GM21825 (cell line): Measurements from ENCODE around the gene TLN1.

Source experiments
- ATAC-seq: cut with Tn5 transposase; IDR thresholded peaks from one replicate; pipeline ENCODE4 v1.9.1; 2021; ENCODE audit warnings: mild to moderate bottlenecking, moderate library complexity; ENCODE audit not compliant: unreplicated experiment

The TLN1 gene

DNA sequence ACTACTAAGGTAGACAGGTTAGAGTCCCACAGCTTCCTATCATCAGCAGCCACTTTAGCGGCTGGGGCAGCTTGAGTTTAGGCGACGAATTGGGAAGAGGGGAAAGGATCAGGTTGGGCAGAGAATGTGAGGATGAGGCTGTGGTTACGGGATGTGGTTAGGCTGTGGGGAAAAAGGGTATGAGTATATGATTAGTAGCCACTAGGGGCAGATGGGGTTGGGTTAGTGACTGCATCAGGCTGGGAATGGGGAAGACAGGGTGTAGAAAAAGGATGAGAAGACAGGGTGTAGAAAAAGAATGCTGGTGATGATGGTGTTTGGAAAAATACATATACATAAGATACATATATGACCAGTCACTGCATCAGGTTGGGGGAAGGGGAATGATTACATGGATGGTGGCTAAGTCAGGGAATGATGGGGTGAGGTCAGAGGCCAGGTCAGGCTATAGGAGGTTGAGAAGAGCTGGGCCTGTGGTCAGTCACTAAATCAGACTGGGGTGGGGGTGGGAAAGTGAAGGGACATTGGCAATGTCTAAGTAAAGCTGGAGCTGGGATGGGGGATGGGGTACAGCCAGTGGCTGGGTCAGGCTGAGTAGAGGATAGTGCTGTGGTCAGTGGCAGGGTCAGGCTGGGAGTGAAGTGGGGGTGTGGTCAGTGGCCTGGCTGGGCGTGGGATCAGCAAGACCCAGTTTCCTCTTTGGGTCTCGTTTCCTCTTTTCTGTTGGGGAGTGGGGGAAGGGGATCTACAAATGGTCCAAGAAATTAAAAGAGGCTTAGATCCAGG is 2.1 kb downstream of the TLN1 start:
- ATAC-seq, result no peak

GRCh38 chr9:35729101-35729500 is 2.9 kb downstream of the TLN1 start:
- no peak for ATAC-seq

GRCh38 chr9:35728041-35728971 is 3.7 kb downstream of the TLN1 start:
- peak; percentile 18 for ATAC-seq

DNA sequence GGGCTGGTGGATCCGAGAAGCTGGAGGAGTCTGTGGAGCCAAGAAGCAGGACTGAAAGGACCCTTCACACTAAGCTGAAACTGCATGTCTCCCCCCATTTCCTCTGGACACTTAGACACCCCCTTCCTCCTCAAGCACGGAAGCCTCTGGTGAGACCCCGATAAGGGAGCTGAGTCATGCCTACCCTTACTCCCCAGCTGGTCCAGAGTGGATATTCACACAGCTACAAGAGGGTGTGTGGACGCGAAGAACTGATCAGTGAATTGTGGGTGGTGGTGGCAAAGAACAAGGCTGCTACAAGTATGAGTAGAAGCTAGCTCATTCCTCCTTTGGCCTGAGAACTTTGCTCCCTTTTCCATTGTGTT is 4.3 kb downstream of the TLN1 start:
- no peak for ATAC-seq

DNA sequence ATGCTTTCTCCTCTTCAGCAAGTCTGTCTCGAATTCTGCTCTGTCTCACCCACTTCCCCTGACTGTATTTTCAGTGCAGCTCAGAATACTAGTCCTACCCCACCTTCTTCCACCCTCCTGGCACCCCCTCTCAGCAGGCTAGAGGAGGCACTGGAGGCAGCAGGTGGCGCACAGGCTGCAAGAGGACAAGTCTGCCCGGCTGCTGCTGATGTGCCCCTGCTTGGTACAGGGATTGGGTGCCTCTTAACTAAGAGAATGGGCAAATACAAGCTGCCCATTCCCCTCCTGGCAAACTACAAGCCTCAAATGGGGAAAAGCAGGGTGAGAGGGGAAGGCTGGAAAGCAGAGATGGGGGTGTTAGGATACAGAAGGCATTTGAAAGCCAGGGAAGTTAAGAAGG is 5.1 kb downstream of the TLN1 start:
- ATAC-seq, result peak; percentile 30

DNA sequence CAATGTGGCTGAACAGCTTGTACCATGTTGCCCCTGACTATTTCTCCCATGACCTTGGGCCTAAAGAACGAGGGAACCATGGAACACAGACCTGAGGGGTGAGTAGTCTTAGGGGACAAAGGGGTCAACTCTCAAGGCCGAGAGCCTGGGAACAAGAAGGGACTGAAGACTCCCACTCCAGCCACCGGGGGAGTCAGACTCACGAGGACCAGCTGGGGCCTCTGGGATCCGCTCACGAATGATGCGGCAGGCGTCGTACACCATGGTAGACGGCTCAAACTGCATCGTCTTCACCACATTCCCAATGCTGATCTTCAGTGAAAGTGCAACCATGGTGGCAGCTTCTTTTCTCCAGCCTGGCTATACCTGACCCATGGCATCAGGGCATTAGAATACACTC is 6.6 kb downstream of the TLN1 start:
- ATAC-seq, result no peak

DNA sequence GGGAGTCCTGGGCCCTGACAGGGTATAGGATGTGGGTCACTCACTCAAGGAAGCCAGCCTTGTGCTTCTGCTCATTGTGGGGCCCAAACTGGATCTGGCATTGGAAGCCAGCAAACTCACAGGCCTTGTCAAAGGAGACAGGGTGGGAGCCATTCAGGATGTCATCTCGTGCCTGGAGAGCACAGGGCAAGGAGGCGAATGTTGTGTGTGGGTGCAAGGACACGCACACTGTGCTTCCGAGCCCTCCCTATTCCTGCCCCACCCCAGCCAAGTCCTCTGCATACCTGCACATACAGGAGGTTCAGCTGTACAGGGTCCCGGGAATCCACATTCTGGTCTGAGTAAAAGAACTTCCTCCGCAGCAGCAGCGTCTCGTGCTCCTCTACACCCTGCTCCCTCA is 8.1 kb downstream of the TLN1 start:
- ATAC-seq, result no peak

DNA sequence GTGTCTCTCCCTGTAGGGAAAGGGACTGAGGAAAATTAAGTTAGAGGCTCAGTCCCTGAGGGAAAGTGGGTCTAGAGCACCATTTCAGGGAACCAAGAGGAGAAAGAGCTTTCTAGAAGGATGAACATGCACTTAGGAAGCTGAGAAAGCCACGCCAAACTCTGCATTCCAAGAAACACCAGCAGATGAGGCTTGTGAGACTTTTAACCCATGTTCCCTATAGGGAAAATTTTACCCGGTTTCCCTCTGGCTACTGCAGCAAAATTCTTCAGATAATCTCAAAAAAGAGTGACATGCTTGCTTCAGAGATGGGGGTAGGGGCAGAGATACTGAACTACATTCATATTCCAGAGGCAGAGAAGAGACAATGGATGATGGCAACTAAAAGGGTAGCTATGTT is 8.6 kb downstream of the TLN1 start:
- ATAC-seq, result no peak

GRCh38 chr9:35719546-35719945 is 12.4 kb downstream of the TLN1 start:
- no peak for ATAC-seq

GRCh38 chr9:35718721-35719511 is 13.1 kb downstream of the TLN1 start:
- no peak for ATAC-seq

- ATAC-seq, result no peak
Measured at GRCh38 chr9:35717132-35717870, 14.7 kb downstream of the TLN1 start.

DNA sequence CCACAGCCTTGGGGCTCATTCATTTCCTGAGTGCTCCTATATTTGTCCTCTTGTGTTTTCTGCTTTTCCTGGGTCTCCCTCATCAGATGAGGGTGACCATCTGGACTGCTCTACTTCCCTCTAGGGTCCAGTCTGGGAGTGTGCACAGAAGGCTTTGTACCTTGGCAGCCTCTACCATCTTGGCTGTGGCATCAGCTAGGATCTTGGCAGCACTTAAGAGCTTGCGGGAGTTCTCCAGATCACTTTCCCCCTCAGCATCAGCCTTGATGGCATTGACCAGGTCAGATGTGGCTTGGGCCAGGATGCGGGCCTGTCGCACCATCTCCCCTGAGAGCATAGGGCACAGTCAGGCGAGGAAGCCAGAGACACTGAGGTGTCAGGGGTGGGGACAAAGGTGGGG is 15.8 kb downstream of the TLN1 start:
- no peak for ATAC-seq

- ATAC-seq, result no peak
Measured at GRCh38 chr9:35714579-35715252, 17.3 kb downstream of the TLN1 start.

- ATAC-seq, result no peak
Measured at GRCh38 chr9:35714123-35714522, 17.9 kb downstream of the TLN1 start.

DNA sequence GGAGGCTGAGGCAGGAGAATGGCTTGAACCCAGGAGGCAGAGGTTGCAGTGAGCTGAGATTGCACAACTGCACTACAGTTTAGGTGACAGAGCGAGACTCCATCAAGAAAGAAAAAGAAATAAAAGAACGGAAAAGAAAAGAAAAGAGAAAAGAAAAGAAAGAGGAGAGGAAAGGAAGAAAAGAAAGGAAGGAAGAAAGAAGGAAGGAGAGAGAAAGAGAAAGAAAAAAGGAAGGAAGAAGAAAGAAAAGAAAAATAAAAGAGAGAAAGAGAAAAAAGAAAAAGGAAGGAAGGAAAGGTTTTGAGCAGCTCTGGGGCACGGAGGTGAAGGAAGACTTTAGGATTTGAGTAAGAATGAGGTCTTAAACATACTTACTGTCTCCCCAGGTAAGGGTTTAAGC is 18.4 kb downstream of the TLN1 start:
- no peak for ATAC-seq

DNA sequence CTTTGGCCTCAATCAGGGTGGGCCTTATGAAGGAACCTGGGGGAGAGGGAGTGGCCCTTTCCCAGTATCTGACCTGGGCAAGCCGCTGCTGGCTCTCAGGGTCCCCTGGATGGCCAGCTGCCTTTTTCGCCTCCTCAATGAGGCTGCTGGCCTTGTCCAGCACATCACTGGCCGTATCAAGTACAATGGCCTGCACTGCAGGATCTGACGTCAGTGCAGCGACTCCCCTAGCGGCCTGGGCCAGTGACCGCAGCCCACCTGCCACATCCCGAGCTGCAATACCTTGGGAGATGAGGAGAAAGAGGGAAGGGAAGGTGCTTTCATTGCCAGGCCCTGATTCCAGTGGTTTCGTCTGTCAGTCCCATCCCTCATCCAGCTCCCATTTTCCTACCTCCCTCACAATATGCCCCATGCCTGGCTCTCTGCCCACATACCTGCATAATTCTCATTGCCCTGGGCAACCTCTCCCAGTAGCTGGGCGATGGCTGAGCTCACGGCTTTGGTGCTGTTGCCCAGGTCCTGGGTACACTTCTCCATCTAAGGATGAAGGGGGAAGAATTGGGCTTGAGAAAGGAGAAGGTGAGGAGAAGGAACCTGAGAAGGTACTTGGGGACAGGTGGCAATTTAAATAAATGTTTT is 19.1 kb downstream of the TLN1 start:
- no peak for ATAC-seq

DNA sequence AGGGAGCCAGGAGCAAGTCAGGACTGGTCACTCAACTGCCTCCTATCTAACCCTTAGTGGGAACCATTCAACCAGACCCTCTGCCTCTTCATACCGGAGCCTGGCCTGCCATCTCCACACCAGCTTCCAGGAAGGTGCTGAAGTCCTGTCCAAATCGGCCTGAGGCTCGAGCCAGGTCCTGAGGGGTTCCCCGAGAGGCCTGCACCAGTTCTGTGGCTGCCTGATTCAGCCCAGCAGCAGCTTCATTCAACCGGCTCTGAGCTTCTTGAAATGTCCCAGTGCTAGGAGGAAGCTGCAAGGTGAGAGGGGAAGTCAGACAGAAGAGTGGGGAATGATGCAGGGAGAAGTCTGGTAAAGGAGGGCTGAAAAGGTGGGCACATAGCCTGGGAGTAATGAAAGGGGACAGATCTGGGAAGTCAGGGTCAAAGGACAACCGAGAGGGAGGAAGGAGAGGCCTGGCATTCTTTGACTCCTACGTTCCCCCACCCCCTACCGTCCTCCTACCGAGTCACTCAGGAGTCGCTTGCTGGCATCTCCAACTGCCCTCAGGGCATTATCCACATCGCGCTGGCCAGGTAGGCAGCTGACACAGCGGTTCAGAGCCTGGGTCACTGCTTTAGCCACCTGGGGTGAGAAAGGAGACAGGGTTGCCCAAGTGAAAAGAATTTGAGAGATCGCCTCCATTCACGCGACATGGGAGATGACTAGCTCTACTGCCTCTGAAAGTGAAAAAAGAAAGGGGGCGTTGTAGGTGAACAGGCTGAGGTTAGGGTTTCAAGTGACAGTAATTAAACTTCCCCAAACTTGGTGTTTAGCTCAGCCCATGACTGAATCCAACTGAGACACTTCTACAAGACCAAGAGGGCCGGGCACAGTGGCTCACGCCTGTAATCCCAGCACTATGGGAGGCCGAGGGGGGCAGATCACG is 20.2 kb downstream of the TLN1 start:
- ATAC-seq, result no peak

GRCh38 chr9:35710818-35711500 is 21.0 kb downstream of the TLN1 start:
- ATAC-seq, result no peak
